ENCODE measurements around the gene ORAI3. TPM values are rescaled to one million over a fixed set of nuclear protein-coding genes. Genes with fewer than 3 reads are reported as not detected.

Gene ORAI3
- total and polyA plus RNA-seq, 2 of the 13 experiments (the other 11 are each of a cell fraction or from before 2014, with no cell fraction given), result 11.4 to 32.0 TPM

DNA sequence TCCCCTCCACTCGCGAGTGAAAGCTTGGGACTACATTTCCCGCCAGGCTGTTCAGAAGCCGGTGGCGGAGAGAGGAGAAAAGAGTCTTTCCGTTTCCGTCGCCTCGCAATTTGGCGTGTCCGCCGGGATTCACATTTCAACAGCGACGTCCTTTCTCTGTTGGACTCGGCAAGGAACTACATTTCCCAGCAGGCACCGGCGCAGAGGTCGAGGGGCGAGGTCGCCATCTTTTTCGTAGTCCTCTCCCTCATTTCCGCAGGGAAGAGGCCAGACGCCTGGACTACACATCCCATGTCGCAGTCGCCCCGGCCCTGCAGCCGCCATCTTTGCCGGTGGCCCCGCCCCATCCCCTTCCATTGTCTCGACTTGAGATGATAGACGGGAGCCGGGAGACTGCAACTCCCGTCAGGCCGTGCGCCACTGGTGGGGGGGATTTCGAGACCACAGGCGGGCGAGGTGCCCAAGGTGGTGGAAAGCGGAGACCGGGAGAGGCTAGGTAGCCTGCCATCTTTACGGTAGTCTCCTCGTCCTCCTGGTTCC is 26.4 kb upstream of the ORAI3 start (continued):
- TF ChIP-seq, protein P1, sequence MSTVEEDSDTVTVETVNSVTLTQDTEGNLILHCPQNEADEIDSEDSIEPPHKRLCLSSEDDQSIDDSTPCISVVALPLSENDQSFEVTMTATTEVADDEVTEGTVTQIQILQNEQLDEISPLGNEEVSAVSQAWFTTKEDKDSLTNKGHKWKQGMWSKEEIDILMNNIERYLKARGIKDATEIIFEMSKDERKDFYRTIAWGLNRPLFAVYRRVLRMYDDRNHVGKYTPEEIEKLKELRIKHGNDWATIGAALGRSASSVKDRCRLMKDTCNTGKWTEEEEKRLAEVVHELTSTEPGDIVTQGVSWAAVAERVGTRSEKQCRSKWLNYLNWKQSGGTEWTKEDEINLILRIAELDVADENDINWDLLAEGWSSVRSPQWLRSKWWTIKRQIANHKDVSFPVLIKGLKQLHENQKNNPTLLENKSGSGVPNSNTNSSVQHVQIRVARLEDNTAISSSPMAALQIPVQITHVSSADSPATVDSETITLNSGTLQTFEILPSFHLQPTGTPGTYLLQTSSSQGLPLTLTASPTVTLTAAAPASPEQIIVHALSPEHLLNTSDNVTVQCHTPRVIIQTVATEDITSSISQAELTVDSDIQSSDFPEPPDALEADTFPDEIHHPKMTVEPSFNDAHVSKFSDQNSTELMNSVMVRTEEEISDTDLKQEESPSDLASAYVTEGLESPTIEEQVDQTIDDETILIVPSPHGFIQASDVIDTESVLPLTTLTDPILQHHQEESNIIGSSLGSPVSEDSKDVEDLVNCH (CRISPR knock-in tag; IDR thresholded peaks at IDR 0.05), result no peak
- TF ChIP-seq SP4 (CRISPR knock-in tag; IDR thresholded peaks at IDR 0.05), result peak; percentile 89
- TF ChIP-seq ELF4 (CRISPR knock-in tag; IDR thresholded peaks at IDR 0.05; ENCODE audit: borderline replicate concordance), result no peak; the same call in none of the 2 replicates
- TF ChIP-seq ZNF235 (CRISPR knock-in tag; IDR thresholded peaks at IDR 0.05; ENCODE audit: borderline replicate concordance), result 0 out of 2 replicates have a peak, but pooled peaks have one; percentile 72
- TF ChIP-seq IRX3 (CRISPR knock-in tag; IDR thresholded peaks at IDR 0.05; ENCODE audit: borderline replicate concordance, low read depth), result no peak
- TF ChIP-seq HNRNPLL (IDR thresholded peaks at IDR 0.05; ENCODE audit: low read depth, low read length, poor library complexity, severe bottlenecking), result peak; percentile 61
- no peak for TF ChIP-seq ZNF564 (CRISPR knock-in tag; IDR thresholded peaks at IDR 0.05)
- TF ChIP-seq SP5 (CRISPR knock-in tag; IDR thresholded peaks at IDR 0.05; ENCODE audit: borderline replicate concordance, low read depth), result 0 out of 2 replicates have a peak, but pooled peaks have one; percentile 64
- TF ChIP-seq NONO (IDR thresholded peaks at IDR 0.05), result no peak
- TF ChIP-seq NONO (CRISPR knock-in tag; conservative IDR thresholded peaks at IDR 0.05), result peak; percentile 79
- no peak; the same call in 1 of the 2 replicates for TF ChIP-seq ZSCAN5A (CRISPR knock-in tag; IDR thresholded peaks at IDR 0.05; ENCODE audit: borderline replicate concordance)
- no peak for TF ChIP-seq MED8 (CRISPR knock-in tag; IDR thresholded peaks at IDR 0.05; ENCODE audit: insufficient replicate concordance)
- TF ChIP-seq ZNF367 (CRISPR knock-in tag; IDR thresholded peaks at IDR 0.05; ENCODE audit: borderline replicate concordance), result no peak
- 0 out of 2 replicates have a peak, but pooled peaks have one; percentile 43 for TF ChIP-seq DR1 (CRISPR knock-in tag; IDR thresholded peaks at IDR 0.05)
- peak; percentile 37; the same call in 1 of the 2 replicates for TF ChIP-seq SALL1 (CRISPR knock-in tag; IDR thresholded peaks at IDR 0.05)
- peak; percentile 64; the same call in 1 of the 2 replicates for TF ChIP-seq FOXP4 (CRISPR knock-in tag; IDR thresholded peaks at IDR 0.05)
- TF ChIP-seq FOXJ3 (CRISPR knock-in tag; IDR thresholded peaks at IDR 0.05; ENCODE audit: borderline replicate concordance), result peak; percentile 43; the same call in 1 of the 2 replicates
- peak; percentile 55; the same call in 1 of the 2 replicates for TF ChIP-seq E2F1 (CRISPR knock-in tag; IDR thresholded peaks at IDR 0.05)
- TF ChIP-seq PCBP2 (optimal IDR thresholded peaks at IDR 0.05; ENCODE audit: low read depth, low read length, poor library complexity, severe bottlenecking), result no peak
- peak; percentile 77 for TF ChIP-seq GMEB2 (CRISPR knock-in tag; IDR thresholded peaks at IDR 0.05; ENCODE audit: low read depth)
- TF ChIP-seq HMG20B (CRISPR knock-in tag; conservative IDR thresholded peaks at IDR 0.05), result no peak
